ENCODE results near the gene CLCA4. TPM values are rescaled to one million over a fixed set of nuclear protein-coding genes. Genes with fewer than 3 reads are reported as not detected.

Gene CLCA4, protein sequence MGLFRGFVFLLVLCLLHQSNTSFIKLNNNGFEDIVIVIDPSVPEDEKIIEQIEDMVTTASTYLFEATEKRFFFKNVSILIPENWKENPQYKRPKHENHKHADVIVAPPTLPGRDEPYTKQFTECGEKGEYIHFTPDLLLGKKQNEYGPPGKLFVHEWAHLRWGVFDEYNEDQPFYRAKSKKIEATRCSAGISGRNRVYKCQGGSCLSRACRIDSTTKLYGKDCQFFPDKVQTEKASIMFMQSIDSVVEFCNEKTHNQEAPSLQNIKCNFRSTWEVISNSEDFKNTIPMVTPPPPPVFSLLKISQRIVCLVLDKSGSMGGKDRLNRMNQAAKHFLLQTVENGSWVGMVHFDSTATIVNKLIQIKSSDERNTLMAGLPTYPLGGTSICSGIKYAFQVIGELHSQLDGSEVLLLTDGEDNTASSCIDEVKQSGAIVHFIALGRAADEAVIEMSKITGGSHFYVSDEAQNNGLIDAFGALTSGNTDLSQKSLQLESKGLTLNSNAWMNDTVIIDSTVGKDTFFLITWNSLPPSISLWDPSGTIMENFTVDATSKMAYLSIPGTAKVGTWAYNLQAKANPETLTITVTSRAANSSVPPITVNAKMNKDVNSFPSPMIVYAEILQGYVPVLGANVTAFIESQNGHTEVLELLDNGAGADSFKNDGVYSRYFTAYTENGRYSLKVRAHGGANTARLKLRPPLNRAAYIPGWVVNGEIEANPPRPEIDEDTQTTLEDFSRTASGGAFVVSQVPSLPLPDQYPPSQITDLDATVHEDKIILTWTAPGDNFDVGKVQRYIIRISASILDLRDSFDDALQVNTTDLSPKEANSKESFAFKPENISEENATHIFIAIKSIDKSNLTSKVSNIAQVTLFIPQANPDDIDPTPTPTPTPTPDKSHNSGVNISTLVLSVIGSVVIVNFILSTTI
- not detected in 2 replicates for total RNA-seq (2014; rRNA removed; shearing (Covaris generic))

DNA sequence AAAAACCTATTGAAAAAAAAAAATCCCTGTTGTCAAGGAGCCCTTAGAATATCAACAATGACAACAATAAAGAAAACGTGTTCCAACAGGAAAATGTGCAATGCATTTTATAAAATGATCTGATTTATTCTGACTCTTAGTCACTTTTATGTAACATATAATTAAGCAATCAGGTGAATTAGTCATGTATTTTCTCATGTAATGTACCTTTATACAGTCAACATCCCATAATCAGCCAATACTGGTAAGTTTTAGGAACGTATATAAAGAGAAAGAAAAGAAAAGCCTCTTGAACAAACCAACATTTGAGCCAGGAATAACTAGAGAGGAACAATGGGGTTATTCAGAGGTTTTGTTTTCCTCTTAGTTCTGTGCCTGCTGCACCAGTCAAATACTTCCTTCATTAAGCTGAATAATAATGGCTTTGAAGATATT is at the start of gene CLCA4:
Gene CLCA4 (plus strand): TSS at position 292 of the 435 bp plus-strand sequence. CDS start 42 bp downstream, at position 334.
- no peak for DNase-seq (ENCODE audit: low read depth)

DNA sequence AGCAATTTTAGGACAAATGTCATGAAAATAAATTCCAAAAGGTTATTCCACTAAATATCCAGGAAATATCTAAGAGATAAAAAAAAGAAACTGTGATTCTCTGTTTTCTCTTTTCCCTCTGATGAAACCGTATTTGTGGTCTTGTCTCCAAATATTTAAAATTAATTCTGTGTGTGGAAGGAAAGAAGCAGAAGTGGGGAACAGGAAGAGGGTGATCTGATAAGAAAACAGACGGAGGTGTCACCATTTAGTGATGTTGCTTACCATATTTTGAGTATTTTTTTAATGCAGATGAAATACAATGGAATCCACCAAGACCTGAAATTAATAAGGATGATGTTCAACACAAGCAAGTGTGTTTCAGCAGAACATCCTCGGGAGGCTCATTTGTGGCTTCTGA is 48.6 kb upstream of the CLCA4 start:
- no peak for DNase-seq (ENCODE audit: low read depth)

DNA sequence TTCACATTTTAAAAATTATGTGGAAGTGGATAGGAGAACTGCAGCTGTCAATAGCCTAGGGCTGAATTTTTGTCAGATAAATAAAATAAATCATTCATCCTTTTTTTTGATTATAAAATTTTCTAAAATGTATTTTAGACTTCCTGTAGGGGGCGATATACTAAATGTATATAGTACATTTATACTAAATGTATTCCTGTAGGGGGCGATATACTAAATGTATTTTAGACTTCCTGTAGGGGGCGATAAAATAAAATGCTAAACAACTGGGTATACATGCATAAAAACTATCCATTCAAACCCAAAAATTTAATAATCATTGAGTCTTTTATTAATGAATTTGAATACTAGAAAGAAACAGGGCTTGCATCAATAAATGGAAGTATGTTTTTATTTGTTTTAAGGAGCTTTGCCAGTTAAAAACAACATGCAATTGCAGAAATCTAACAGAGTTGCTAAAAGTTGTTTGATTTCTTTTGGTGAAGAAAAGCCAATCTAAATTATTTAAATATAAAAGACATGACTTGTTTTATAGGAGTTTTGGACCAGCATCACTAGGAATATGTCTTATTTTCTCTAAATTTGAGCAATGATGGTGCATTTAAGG is 46.8 kb upstream of the CLCA4 start:
- no peak for DNase-seq (ENCODE audit: low read depth)

DNA sequence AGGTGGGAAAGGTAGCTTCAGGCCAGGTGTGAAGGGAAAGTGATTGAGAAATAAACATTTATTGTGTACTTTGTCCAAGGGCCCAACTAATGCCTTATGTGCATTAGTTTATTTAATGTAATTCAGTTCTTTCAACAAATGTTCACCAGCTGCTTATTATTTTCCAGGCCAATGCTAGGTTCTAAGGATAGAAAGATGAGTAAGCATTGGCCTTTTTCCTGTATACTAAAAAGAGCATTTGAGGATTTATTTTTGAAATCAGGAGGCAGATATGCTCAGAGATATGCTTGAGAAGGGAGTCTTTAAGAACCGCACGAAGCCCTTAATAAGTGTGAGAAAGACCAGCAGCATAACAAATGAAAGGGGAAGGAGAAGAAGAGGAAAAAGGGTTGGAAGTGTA is 46.2 kb upstream of the CLCA4 start:
- no peak for DNase-seq (ENCODE audit: low read depth)

DNA sequence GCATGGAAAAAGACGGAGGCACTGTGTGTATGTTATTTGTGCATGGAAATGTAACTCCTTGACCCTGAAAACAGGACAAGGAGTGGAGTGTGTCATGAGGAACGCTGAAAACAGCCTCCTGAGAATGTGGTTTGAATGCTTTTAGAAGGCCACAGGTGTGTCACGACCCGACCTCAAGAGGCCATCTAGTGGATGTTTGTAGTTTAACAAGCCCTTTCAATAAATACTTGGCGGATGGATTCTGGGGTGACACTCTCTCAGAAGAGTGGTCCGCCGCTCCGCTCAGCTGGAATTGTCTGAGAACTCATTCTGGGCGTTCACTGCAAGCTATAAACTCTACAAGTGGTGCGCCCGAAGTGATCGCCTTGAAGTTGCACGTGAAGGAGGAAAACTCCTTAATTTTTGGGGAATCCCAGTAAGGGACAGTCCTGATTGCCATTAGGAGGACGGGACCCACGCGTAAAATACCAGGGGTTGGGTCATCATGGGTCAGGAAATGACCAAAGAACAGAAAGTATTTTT is 44.7 kb upstream of the CLCA4 start:
- DNase-seq (ENCODE audit: low read depth) = peak; percentile 60

DNA sequence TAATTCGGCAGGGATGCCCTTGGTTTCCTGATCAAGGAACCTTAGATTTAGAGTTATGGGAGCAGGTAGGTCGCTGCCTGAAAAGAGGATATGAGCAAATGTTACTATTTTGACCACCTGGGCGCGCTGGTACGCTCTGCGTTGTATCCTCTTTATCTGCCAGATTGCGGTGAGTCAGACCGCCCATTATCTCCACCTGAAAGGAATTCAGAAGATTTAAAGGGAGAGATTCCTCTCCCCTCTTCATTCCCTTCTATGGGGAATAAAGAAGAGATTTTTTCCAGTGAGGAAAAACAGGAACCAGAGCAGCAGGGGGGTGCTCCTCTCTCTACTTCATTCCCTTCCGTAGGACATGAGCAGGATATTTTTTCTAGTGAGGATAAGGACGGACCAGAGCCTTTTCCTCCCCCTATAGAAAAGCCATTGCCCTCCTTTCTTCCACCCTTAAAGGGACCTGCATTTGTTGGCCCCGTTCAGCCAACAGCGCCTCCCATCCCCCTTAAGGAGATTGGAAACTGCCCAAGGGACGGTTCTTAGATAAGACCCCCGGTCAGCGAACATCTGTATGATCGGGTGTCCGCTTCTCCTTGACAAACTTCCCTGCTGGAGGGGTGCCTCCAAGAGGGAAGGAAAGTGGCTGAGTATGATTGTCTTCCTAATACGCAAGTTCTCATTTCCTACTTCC is 44.0 kb upstream of the CLCA4 start:
- peak; percentile 57 for DNase-seq (ENCODE audit: low read depth)

DNA sequence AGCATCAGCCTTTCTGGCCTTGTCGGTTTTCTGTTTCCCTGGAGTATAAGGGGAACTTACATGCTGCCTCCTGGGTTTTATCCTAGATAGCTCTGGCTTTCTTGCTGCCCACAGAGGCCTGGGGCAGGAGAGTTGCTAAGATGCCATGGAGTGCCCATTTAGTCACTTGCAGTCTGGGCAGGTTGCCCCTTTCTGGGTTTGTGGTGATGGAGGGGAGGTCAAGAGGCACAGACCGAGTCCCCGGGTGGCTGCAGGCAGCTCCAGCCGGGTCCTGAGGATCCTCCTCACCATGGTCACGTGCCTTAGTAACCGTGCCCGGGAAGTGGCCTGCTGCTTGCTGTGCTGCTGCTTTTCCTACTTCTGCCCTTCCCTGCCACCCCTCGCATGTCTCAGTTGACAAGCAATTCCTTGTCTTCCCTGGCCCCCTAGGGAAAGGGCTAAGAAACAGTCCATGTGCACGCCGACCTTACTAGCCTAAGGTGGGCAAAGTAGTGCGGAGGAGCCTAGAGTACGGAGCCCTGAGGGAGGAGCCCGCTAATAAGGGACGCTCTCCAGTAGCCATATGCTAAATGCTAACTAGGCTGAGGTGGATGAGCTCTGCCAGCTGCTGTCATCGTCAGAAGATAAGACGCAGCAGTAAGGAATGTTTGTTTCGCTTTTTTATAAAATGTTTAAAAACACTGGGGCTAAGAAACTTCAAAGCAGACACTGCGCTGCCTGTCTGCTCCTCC is 43.3 kb upstream of the CLCA4 start:
- no peak for DNase-seq (ENCODE audit: low read depth)

DNA sequence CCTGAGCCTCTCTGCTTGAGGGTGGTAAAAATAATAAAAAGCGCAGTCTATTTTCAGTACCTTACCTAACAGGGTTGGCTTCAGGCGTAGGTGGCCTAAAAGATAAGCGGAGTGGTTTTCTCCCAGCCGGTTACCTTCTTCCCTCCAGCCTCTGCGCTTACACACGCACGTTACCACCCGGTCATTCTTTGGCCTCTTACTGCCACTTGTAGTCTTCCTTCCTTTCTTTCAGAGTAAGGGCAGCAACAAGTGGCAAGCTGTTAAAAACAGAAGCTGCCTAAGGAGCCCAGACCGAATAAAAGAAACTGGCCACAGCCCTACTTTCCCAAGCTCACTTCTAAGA is 42.8 kb upstream of the CLCA4 start:
- DNase-seq (ENCODE audit: low read depth) = no peak

DNA sequence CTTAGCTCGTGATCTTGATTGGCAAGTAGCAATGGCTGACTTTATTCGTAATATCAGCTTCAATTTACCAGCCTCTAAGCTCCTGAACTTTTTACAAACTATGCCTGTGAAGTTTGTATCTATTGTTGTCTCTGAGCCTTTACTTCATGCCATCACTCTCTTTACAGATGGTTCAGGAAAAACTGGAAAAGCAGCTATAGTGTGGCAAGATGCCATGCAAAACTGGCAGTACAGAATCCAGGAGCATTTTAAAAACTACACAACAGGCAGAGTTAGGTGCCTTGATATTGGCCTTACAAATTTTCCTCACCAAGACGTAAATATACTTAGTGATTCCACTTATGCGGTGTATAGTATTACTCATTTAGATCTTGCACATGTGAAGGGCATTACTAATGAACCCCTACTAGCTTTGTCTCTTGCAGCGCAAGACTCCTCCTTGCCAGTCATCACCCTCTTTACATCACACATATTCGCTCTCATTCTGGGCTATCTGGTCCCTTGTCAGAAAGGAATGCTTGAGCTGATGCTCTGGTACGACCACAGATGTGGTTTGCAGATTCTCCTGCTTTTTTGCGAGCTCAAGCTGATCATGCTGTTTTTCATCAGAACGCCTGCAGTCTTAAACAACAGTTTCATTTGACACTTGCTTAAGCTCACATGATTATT is 41.8 kb upstream of the CLCA4 start:
- DNase-seq (ENCODE audit: low read depth) = no peak

DNA sequence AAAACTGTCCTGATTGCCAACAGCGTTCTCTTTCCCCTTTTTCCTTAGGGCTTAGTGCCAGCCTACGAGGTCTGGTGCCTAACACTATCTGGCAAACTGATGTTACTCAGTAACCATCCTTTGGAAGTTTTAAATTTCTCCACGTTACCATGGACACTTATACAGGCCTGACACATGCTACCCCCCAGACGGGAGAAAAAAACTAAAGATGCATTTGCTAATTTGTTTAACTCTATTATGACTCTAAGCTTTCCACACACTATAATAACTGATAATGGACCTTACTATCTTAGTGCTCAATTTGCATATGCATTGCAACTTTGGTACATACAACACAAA is 41.3 kb upstream of the CLCA4 start:
- no peak for DNase-seq (ENCODE audit: low read depth)

DNA sequence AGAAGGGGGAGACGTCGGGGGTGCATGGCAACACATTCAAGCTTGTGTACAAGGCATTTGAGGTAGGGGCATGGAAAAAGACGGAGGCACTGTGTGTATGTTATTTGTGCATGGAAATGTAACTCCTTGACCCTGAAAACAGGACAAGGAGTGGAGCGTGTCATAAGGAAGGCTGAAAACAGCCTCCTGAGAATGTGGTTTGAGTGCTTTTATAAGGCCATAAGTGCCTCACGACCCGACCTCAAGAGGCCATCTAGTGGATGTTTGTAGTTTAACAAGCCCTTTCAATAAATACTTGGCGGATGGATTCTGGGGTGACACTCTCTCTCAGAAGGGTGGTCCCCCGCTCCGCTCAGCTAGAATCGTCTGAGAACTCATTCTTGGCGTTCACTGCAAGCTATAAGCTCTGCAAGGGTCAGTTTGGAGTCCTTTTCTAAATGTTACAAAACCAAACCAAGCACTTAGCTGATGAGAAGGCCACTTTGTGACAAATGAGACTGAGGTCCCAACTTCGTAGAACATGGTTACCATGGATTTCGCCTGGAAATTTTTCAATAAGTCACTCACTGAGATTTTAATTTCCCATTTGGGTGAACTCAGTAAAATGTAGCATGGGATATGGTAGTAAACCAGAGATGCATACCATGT is 38.8 kb upstream of the CLCA4 start:
- peak; percentile 51 for DNase-seq (ENCODE audit: low read depth)

DNA sequence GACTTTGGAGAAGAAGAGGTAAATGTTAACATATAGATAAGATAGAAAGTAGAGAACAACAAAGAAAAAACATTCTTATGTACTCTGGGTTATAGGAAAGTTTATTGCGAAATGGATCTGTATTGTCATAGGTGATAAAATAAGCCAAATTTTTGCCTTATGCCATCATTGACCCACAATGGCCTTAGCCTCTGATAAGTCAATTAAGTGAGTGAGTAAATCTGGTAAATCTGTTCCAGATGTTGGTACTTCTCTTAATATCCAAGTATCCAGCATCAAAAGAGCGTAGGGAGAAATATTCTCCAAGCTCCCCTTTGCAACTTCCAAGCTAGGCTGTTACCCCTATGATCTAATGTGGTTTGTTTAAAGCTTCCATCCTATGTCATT is 38.3 kb upstream of the CLCA4 start:
- peak; percentile 40 for DNase-seq (ENCODE audit: low read depth)

DNA sequence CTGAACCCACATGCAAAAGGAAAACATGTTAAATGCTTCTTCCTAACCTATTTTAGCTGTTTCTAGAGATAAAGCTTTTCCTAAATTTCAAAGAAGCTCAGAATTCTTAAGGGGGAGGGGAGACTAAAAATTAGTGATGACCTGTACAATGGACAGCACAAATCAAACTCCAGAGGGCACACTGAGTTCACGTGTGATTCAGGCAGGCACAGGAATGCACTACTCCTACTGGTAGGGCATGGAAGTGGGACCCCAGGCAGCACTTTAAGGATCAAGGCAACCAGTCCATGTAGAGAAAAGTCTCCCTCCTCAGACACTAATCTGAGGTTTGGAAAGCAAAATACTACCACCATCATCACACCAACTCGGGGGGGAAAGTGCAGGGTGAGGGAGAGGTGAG is 31.3 kb upstream of the CLCA4 start:
- DNase-seq (ENCODE audit: low read depth) = peak; percentile 57

DNA sequence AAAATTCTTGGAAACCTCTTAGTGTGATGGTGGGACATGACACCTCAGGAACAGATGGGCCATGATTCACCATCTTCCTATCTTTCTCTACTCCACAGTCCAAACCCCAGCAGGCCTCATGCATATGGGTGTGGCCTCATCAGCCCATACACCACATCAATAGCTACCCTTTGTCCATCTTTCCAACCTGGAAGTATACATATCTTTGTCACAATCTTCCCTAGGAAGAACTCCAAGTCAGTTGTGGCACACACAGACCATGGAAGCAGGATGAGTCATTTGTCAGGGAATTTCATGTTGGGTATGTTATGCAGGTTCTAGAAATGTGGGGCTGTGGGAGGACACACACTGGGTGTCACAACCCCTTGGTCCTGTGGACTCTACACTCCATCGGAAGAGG is 30.5 kb upstream of the CLCA4 start:
- DNase-seq (ENCODE audit: low read depth) = no peak

DNA sequence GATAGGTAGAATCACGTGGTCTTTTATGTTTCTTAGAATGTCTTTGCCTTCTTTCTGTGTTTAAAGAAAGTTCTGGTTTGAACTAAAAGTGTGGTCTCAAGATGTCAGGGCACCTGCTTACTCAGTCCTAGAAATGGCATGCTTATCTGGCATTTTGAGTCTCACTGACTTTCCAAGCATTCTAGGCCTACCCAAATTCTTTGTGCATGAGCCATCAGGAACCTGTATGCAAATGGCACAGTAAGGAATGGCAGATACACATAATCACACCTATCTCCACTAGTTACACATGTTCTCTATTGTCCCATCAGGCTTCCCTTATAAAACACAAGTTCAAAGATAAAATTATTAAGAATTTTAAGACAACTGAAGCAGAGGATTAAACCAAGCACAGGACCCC is 29.5 kb upstream of the CLCA4 start:
- DNase-seq (ENCODE audit: low read depth) = no peak

DNA sequence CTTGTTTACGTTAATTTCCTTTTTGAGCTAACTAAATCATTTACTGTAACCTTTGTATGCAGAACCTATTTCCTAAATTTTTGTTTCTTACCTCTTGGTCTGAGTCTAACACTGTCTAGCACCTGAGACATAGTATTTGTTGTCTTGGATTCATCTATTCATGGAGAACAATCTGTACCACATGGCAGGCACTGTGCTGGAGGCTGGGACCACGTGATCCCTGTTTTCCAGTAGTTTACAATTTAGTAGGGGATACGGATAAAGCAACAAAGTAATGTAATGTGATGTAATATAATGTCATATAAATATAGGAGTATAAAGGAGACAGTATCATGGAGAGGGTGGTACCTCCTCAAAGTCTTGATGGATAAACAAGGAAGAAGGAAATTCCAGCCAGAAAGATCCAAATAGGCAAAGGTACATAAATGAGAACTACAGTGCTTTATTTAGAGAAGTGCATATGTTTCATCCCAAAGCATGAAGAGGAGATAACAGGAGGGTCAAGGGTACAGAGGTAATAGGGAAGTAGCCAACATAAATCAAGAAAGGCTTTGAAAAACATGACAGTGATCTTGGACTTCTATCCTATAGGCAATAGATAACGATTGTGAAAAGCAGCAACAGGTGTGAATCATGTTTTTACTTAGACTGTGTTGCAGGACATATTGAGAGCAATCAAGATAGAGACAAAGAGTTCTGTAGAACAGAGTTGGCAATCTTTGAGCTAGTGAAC is 25.9 kb upstream of the CLCA4 start:
- DNase-seq (ENCODE audit: low read depth) = no peak

DNA sequence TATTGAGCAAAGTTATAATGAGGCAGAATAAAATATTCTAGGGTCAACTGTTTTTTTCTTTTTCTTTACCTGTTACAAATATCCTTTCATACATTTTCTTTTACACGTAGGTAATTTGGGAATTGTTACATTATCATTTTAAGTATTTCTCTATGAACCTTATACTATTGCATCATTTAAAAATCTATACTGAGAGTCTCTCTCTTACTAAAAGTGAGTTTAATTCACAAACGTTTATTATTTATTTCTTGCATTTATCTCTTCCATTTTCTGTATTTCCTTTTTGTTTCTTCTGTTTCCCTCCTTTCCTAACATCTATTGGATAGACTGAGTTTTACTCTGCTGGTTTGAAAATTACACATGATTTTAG is 25.4 kb upstream of the CLCA4 start:
- DNase-seq (ENCODE audit: low read depth) = no peak

DNA sequence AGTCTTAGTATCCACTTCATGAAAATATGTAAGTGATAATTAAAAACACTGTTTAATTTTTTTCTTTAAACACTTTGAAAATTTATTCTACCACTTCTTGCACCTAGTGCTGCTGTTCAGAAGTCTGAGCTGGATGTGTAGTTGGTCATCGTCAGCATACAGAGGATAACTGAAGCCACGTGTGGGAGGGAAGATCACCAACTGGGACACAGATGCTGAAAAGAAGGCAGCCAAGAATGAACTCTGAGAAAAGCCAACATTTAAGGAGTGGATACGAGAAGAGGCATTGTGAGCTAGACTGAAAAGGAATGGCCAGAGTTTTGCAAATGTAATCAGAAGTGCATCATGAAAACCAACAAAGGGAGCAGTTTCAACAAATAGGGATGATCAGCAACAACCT is 24.6 kb upstream of the CLCA4 start:
- no peak for DNase-seq (ENCODE audit: low read depth)

DNA sequence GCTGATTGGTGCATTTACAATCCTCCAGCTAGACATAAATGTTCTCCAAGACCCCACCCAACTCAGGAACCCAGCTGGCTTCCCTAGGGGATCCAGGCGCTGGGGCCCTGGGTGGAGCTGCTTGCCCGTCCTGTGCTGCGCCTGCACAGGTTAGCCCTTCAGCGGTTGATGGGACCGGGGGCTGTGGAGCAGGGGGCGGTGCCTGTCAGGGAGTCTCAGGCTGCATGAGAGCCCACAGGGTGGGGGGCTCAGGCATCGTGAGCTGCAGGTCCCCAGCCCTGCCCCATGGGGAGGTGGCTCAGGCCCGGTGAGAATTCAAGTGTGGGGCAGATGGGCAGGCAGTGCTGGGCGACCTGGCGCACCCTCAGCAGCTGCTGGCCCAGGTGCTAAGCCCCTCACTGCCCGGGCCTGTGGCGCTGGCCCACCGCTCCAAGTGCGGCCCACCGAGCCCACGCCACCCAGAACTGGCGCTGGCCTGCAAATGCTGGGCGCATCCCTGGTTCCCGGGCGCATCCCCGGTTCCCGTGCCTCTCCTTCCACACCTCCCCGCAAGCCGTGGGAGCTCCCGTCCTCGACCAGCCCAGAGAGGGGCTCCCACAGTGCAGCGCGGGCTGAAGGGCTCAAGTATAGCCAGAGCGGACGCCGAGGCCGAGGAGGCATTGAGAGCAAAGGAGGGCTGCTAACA is 23.1 kb upstream of the CLCA4 start:
- DNase-seq (ENCODE audit: low read depth) = no peak
